ENCODE measurements around the gene ZNF296. TPM values are rescaled to one million over a fixed set of nuclear protein-coding genes. Genes with fewer than 3 reads are reported as not detected.

The ZNF296 gene
- polyA plus RNA-seq, 3 donors from 2014 or later, result 4.0 to 25.6 (median 12.4) TPM

DNA sequence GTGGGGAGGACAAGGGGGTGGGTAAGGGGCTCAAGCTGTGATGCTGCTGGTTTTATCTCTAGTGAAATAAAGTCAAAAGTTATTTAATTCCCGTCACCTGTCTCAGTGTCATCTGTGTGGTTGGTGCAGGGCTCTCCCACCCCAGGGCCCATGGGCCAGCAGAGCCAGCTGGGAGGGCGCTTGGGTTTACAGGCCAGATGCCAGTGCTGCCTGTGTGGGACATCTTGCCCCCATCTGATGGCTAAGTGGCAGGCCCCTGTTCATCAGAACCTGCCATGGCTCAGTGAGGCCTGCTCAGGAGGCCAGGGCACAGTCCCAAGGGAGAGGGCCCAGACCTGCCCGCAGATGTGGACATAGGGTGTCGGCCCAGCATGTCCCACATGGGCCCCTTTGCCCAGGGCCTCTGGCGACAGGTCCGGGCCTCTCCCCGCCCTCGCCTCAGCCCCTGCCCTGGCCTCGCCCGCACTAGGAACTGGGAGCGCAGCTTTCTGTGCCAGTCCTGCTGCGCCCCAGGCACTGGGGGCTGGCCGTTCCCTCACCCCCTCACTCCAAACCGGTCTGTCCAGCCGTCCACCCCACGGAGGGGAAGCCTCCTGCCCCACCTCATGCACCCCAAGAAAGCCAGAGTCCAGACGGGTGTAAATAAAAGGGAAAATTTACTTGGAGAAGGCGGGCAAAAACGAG is 5.3 kb downstream of the ZNF296 start:
- DNase-seq, result no peak
- H3K9me3 Mint-ChIP-seq, result no peaks in the 10 kb centered on the region
- H3K4me1 Mint-ChIP-seq, result peaks cover 7 to 11% of the 10 kb centered on the region in 2 donors
- H3K4me3 Mint-ChIP-seq, result no peak overlapping the region
- peaks cover 0 to 5% (median 2%) of the 10 kb centered on the region in 3 donors for H3K27me3 Mint-ChIP-seq (ENCODE audit: low read depth in 3 of 3)
- no peak overlapping the region for H3K27ac Mint-ChIP-seq
- H3K36me3 Mint-ChIP-seq, result peaks cover 0 to 4% (median 0%) of the 10 kb centered on the region in 3 donors

GRCh38 chr19:45070214-45070613 is 6.1 kb downstream of the ZNF296 start:
- peaks cover 0 to 4% (median 0%) of the 10 kb centered on the region in 3 donors for H3K36me3 Mint-ChIP-seq
- no peak overlapping the region for H3K4me3 Mint-ChIP-seq

GRCh38 chr19:45069056-45069455 is 7.2 kb downstream of the ZNF296 start:
- peaks cover 0 to 3% of the 10 kb centered on the region in 2 donors for H3K4me1 Mint-ChIP-seq

More at GRCh38 chr19:45070214-45070613, 6.1 kb downstream of the ZNF296 start:
- H3K27me3 Mint-ChIP-seq (ENCODE audit: low read depth in 3 of 3), result peaks cover 0 to 5% (median 2%) of the 10 kb centered on the region in 3 donors
- peaks cover 7 to 11% of the 10 kb centered on the region in 2 donors for H3K4me1 Mint-ChIP-seq
- no peaks in the 10 kb centered on the region for H3K9me3 Mint-ChIP-seq
- H3K27ac Mint-ChIP-seq, result peak overlapping the region in 2 of 6 donors; percentile 12 to 28
- DNase-seq, result no peak

GRCh38 chr19:45068041-45068440 is 8.2 kb downstream of the ZNF296 start:
- Mint-ChIP-seq H3K27me3 (ENCODE audit: low read depth in 3 of 3) (peaks cover 0 to 7% (median 2%) of the 10 kb centered on the region in 3 donors), H3K4me1 (peaks cover 0 to 3% of the 10 kb centered on the region in 2 donors), H3K27ac (no peak overlapping the region), H3K36me3 (peaks cover under 1 to 5% (median under 1%) of the 10 kb centered on the region in 3 donors), H3K9me3 (no peaks in the 10 kb centered on the region), H3K4me3 (no peak overlapping the region)
- DNase-seq, result no peak

More at GRCh38 chr19:45069056-45069455, 7.2 kb downstream of the ZNF296 start:
- Mint-ChIP-seq H3K36me3 (peaks cover 0 to 4% (median 0%) of the 10 kb centered on the region in 3 donors), H3K9me3 (no peaks in the 10 kb centered on the region), H3K27me3 (ENCODE audit: low read depth in 3 of 3) (peaks cover 0 to 5% (median 2%) of the 10 kb centered on the region in 3 donors), H3K27ac (peak overlapping the region in 1 of 6 donors; percentile 61), H3K4me3 (no peak overlapping the region)
- DNase-seq, result no peak

DNA sequence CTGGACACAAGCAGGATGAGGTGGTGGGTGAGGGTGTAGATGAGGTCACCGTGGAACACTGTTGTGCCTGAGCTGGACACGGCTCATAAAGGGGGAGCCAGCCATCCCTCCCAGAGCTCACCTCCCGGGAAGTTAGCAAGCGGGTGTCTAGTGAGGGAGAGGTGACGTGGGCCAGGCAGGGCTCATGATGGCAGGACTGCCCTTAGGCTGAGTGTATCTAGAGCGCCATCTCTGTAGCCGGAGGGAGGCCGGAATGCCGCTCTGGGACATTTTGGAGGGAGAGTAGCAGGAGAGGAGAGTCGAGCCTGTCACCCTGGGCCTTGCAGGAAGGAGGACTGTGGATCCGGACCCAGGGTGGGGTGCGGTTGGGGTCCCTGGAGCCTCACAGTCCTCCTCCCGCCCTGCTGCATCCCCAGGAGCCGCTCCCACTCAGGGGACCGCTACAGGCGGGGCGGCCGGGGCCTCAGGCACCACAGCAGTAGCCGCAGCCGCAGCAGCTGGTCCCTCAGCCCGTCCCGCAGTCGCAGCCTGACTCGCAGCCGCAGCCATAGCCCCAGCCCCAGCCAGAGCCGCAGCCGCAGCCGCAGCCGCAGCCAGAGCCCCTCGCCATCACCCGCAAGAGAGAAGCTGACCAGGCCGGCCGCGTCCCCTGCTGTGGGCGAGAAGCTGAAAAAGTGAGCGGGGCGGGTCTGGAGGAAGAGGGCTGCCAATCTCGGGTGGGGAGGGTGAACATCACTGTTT is 9.2 kb downstream of the ZNF296 start:
- Mint-ChIP-seq H3K36me3 (peaks cover 4 to 11% (median 4%) of the 10 kb centered on the region in 3 donors), H3K9me3 (no peaks in the 10 kb centered on the region), H3K27ac (peak overlapping the region in 1 of 6 donors; percentile 45), H3K4me1 (peaks cover 0 to 1% of the 10 kb centered on the region in 2 donors), H3K4me3 (no peak overlapping the region), H3K27me3 (ENCODE audit: low read depth in 3 of 3) (peaks cover 0 to 7% (median 2%) of the 10 kb centered on the region in 3 donors)
- no peak for DNase-seq

DNA sequence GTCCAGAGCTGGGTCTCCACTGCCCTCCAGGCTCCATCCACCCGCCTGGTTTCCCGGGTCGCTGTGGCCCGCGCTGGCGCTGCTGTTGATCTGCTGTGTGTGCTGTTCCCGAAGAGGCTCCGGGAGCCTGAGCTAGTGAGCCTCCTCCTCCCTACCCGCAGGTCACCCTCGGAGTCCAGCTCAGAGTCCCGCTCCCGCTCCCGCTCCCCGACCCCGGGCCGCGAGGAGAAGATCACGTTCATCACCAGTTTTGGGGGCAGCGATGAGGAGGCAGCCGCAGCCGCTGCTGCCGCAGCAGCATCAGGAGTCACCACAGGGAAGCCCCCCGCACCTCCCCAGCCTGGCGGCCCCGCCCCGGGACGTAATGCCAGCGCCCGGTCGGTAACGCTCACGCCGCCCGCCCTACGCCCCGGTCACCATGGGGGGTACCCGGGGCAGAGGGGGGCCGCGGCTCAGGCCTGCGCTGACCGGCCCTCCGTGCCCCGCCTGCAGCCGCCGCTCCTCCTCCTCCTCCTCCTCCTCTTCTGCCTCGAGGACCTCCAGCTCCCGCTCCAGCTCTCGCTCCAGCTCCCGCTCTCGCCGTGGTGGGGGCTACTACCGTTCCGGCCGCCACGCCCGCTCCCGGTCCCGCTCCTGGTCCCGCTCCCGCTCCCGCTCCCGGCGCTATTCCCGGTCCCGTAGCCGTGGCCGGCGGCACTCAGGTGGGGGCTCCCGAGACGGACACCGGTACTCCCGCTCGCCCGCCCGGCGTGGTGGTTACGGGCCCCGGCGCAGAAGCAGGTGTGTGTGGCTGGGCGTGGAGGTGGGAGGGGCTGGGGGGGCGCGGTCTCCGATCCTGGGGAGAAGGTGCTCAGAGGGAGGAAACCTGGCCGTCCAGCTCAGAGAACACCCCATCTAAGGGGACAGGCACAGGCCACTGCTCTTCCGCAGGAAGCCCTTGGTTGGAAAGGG is 12.2 kb downstream of the ZNF296 start:
- no peak overlapping the region for H3K4me3 Mint-ChIP-seq
- H3K27me3 Mint-ChIP-seq (ENCODE audit: low read depth in 3 of 3), result peaks cover 0 to 2% (median 0%) of the 10 kb centered on the region in 3 donors
- H3K27ac Mint-ChIP-seq, result no peak overlapping the region
- H3K9me3 Mint-ChIP-seq, result no peaks in the 10 kb centered on the region
- H3K4me1 Mint-ChIP-seq, result peaks cover 4 to 7% of the 10 kb centered on the region in 2 donors
- H3K36me3 Mint-ChIP-seq, result peaks cover 9 to 18% (median 13%) of the 10 kb centered on the region in 3 donors
- DNase-seq, result no peak

DNA sequence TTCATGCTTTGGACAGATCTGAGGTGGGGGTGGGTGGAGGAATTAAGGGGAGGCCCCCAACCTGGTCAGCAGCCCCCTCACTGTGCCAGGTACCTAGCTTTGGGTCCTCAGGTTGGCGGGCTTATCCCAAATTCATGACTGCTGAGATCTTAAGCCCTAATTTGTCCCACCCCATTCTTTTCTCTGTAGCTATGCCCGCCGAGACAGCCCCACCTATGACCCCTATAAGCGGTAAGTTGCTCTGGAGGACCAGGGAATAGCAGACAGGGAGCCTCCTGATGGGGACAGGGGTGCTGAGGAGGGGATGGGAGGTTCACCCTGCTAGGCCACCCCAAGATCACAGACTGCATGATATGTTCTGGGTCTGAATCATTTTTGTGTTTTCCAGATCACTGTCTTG is 14.3 kb downstream of the ZNF296 start:
- peaks cover 13 to 26% (median 16%) of the 10 kb centered on the region in 3 donors for H3K36me3 Mint-ChIP-seq
- peaks cover 0 to 2% (median 0%) of the 10 kb centered on the region in 3 donors for H3K27me3 Mint-ChIP-seq (ENCODE audit: low read depth in 3 of 3)
- no peak for DNase-seq
- no peak overlapping the region for H3K4me3 Mint-ChIP-seq
- H3K9me3 Mint-ChIP-seq, result no peaks in the 10 kb centered on the region
- no peak overlapping the region for H3K27ac Mint-ChIP-seq
- peaks cover 4 to 7% of the 10 kb centered on the region in 2 donors for H3K4me1 Mint-ChIP-seq

GRCh38 chr19:45059258-45059965 is 16.9 kb downstream of the ZNF296 start:
- H3K9me3 Mint-ChIP-seq, result no peaks in the 10 kb centered on the region
- H3K27ac Mint-ChIP-seq, result peak overlapping the region in 5 of 6 donors; percentile 33 to 77 (median 73)
- H3K36me3 Mint-ChIP-seq, result peaks cover 13 to 28% (median 16%) of the 10 kb centered on the region in 3 donors
- peak; percentile 68 to 77 (median 70) for DNase-seq
- peaks cover 0 to 2% (median 0%) of the 10 kb centered on the region in 3 donors for H3K27me3 Mint-ChIP-seq (ENCODE audit: low read depth in 3 of 3)
- H3K4me1 Mint-ChIP-seq, result peaks cover 4 to 7% of the 10 kb centered on the region in 2 donors
- no peak overlapping the region for H3K4me3 Mint-ChIP-seq

DNA sequence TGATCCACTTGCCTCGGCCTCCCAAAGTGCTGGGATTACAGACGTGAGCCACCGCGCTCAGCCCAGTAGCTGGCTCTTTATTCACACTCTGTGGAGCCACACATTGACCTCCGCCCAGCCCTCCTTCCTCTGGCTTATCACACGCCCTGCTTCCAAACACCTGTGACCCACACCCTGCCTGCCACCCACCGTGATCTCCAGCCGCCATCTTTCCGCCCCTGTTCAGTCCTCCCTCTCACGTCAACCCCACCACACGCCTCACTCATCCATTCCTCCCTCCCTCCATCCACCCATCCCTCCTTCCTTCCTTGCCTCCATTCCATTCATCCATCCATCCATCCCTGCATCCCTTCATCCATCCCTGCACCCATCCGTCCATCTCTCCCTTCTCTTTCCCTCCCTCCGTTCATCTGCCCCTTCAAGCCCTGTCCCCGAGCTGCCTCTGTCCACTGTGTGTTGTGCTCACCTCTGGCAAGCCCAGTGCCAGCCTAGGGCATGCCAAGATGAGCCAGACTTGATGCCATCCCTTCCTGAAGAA is 17.6 kb downstream of the ZNF296 start:
- H3K27me3 Mint-ChIP-seq (ENCODE audit: low read depth in 3 of 3), result peaks cover 0 to 2% (median 0%) of the 10 kb centered on the region in 3 donors
- peaks cover 4 to 7% of the 10 kb centered on the region in 2 donors for H3K4me1 Mint-ChIP-seq
- peaks cover 13 to 31% (median 16%) of the 10 kb centered on the region in 3 donors for H3K36me3 Mint-ChIP-seq
- no peak for DNase-seq
- H3K9me3 Mint-ChIP-seq, result no peaks in the 10 kb centered on the region
- no peak overlapping the region for H3K4me3 Mint-ChIP-seq
- peak overlapping the region in 1 of 6 donors; percentile 45 for H3K27ac Mint-ChIP-seq

GRCh38 chr19:45057444-45057843 is 18.8 kb downstream of the ZNF296 start:
- Mint-ChIP-seq H3K36me3 (peaks cover 8 to 26% (median 12%) of the 10 kb centered on the region in 3 donors), H3K27ac (peak overlapping the region in 3 of 6 donors; percentile 7 to 65 (median 12))

GRCh38 chr19:45056831-45057230 is 19.4 kb downstream of the ZNF296 start:
- H3K36me3 Mint-ChIP-seq, result peaks cover 12 to 30% (median 12%) of the 10 kb centered on the region in 3 donors
- H3K4me1 Mint-ChIP-seq, result peaks cover 4 to 7% of the 10 kb centered on the region in 2 donors
- H3K27ac Mint-ChIP-seq, result no peak overlapping the region
- DNase-seq, result no peak
- no peaks in the 10 kb centered on the region for H3K9me3 Mint-ChIP-seq
- no peaks in the 10 kb centered on the region for H3K27me3 Mint-ChIP-seq (ENCODE audit: low read depth in 3 of 3)
- H3K4me3 Mint-ChIP-seq, result no peak overlapping the region

More at GRCh38 chr19:45057444-45057843, 18.8 kb downstream of the ZNF296 start:
- Mint-ChIP-seq H3K4me1 (peaks cover 4 to 7% of the 10 kb centered on the region in 2 donors), H3K27me3 (ENCODE audit: low read depth in 3 of 3) (no peaks in the 10 kb centered on the region), H3K9me3 (no peaks in the 10 kb centered on the region), H3K4me3 (no peak overlapping the region)
- DNase-seq, result no peak

DNA sequence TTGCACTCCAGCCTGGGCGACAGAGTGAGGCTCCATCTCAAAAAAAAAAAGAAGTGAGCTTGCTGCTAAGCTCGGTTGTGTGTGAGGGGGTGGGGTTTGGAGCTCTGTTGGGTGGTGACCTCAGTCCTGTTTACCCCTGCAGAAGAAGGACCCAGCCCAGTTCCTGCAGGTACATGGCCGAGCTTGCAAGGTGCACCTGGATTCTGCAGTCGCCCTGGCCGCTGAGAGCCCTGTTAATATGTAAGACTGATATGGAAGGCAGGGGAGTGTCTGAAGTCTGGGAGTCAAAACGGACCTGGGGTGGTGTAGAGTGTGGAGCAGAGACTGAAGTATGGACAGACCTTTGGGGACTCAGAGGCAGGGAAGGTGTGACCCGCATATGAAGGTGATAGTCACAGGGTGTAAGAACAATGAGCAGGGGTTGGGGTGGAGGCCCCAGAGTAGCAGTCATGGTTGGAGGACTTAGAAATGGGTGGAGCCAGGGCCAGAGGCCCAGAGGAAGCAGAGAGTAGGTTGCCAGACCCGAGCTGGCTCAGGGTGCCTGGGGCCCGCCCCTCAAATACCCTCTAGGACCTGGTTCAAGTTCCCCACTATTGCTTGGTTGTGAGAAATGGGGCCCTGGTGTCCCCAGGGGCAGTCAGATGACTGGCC is 24.2 kb downstream of the ZNF296 start:
- peaks cover 0 to 11% (median 4%) of the 10 kb centered on the region in 3 donors for H3K36me3 Mint-ChIP-seq
- no peak for DNase-seq
- no peak overlapping the region for H3K27ac Mint-ChIP-seq
- no peak overlapping the region for H3K4me3 Mint-ChIP-seq
- H3K4me1 Mint-ChIP-seq, result peaks cover 18 to 21% of the 10 kb centered on the region in 2 donors
- no peaks in the 10 kb centered on the region for H3K9me3 Mint-ChIP-seq
- no peaks in the 10 kb centered on the region for H3K27me3 Mint-ChIP-seq (ENCODE audit: low read depth in 3 of 3)

All from immature natural killer cell (primary cell).